ENCODE results near the gene OR51D1.

OR51D1 gene

DNA sequence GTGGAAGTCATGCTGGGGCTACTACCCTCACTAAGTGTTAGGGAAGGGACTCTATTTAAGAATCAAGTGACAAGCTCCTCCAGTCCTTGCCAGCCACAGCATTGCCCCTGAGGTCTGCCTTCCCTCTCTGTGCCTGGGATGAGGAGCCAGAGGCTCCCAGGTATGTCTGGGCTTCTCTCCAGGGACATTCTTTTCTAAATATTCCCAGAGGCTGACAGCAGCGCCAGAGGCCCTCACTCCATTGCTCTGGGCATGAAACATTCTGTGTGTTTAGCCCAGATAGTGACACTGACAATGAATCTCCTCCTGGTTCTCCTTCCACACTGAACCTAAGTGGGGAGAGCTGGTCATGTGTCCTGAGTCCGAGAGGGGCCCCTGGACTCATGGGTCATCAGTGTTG is 8.7 kb downstream of the OR51D1 start:
- no peak for DNase-seq

DNA sequence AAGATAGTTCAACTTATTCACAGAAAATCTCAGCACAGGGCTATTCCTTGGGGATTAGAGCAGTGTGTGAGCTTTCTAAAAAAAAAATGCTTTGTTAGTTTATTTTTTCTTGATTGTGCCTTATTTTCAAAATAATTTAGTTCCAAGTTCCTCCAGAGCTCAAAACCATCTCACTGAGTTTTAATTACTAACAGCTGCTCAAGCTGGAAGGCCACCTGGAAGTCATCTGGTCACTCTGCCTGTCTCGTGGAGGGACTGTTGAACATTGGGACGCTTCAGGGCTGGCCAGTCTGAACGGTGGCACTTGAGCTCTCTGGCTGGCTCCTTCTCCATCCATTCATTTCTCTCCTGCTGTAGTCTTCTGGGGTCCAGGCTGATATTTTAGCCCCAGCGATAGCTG is 10.5 kb downstream of the OR51D1 start:
- no peak for DNase-seq

DNA sequence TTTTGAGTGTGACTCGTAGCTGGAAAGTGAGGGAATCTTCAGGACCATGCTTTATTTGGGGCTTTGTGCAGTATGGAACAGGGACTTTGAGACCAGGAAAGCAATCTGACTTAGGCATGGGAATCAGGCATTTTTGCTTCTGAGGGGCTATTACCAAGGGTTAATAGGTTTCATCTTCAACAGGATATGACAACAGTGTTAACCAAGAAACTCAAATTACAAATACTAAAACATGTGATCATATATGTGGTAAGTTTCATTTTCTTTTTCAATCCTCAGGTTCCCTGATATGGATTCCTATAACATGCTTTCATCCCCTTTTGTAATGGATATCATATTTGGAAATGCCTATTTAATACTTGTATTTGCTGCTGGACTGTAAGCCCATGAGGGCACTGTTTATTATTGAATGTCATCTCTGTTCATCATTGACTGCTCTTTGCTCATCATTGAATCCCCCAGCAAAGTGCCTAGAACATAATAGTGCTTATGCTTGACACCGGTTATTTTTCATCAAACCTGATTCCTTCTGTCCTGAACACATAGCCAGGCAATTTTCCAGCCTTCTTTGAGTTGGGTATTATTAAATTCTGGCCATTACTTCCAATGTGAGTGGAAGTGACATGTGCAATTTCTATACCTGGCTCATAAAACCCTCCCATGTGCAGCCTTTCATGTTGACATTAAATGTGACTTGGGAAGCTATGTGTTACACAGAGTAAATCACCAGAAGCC is 17.5 kb downstream of the OR51D1 start:
- DNase-seq: no peak

DNA sequence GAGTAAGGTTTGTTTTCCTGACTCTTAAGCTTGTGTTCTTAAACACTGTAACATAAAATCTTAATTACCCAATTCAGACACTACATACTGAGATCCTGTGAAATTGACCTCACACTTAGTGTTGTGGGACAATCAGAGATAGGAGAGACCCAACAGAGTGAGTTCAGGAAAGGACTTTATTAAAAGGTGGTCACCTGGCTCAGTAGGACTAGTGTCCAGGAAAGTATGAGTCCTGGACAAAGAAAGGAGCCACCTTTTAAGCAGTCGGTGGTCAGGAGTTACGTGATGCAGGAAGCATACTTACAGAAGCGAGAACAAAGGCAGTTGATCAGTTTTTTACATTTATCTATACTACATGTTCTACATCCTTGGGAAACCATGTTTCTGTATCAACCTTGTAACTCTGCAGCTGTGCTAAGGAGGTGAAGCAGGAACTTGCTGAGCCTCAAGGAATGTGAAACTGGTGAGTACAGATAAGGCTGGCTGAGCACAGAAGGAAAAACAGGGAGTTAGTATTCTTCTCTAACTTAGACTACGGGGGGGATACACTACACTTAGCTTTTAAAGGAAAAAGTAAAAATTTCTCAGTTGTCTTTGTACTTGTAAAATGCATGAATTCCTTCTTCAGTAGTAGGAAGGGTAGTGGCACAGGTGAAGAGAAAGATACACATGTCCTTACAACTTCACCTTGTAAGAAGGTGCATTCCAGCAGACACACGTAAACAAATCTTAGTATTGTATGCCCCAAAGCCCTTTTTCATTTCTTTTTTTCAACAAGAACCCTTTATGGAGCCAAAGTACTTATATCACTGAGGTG is 21.6 kb downstream of the OR51D1 start:
- DNase-seq: no peak

DNA sequence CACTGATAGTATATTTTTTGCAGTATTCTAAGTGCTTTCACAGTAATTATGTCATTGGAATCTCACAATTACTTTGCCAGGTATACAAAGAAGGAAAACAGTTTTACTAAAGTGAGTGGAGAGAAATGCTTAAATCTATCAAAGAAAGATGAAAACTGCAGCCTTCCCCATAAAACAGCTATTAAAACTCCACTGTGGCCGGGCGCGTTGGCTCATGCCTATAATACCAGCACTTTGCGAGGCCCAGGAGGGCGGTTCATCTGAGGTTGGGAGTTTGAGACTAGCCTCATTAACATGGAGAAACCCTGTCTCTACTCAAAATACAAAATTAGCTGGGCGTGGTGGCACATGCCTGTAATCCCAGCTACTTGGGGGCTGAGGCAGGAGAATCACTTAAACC is 25.6 kb downstream of the OR51D1 start:
- no peak for DNase-seq

DNA sequence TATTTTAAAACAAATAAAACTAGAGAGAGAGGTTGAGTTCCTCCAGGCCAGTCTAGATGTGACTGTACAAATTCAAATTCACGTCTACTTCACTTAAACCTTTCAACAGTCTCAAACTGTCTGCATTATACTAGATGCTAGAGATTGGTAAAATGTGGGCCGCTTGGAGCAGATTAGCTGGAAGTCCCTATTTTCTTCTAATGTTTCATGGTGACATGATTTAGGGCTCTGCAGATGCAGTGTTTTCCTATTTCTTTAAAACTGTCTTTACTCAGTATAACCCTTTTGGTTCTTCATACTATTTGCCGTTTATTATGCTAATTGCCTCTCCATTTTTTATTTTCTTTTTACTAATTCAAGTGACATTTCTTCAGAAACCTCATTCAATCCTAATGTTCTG is 26.9 kb downstream of the OR51D1 start:
- no peak for DNase-seq

DNA sequence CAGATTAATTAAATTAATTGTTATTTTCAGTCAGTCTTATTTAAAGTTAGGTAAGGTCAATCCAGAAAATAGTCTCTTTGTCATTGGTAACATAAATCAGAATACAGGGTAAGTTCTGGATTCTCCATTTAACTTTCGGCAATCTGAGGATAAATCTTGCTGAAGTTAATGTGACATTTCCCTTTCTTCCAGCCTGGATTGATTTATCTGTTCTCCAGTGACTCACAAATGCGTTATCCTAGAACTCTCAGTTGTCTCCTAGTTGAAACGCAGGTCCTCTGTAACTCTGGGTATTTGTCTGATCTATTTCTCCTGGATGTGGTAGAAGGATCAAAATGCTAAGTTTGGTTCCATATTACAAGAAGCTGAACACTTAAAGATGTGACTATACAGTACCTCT is 27.5 kb downstream of the OR51D1 start:
- no peak for DNase-seq

DNA sequence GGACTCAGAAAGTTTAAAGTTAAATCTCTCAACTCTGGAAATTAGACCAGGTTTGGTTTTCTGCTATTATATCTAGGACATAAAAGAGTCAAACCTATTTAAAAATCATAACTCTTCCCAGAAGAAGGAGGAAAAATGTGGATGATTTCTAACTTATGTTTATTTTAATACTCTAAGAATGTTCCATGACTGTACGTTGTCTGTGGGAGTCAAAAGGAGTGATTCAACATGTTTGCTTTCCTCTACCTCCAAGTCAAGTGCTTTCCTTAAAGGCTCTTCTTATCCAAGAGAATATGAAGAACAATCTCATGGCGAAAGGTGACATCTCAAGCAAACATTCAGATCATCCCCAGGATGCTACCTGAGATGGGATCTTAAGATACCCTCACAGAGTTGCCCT is 28.1 kb downstream of the OR51D1 start:
- no peak for DNase-seq

DNA sequence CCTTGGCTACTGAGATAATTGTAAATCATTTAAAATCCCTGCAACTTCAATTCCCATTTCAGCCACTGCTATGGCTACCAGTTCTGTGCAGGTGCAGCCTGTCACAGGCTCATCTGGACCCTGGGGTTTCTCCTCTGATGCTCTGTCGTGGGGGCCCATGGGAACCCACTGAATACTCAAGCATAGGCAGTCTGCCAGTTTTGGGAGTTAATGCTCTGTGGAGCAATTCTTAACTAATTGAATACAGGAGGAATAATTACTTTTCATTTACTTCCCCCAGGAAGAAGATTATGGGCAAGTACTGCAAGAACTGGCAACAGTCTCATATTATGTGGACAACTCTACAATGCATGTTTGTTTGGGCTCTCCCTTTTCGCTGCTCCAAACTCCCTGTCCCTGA is 34.5 kb downstream of the OR51D1 start:
- DNase-seq: no peak

DNA sequence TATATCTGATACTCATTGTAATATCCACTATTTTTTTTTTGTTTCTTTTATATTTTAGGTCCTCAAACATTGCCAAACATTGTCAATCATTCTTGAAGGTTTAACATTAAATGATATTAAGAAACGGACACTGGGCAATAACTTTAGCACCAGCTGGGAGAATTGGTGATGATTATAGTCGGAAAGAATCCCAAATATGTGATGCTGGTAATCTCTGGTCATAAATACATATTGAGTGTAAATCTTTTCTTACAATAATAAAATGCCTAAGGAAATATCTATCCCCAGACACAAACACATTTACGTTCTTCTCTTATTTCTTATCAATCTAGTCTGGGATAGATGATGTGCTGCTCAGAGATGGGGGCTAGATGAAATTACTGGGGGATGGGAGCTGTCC is 35.2 kb downstream of the OR51D1 start:
- DNase-seq: no peak

DNA sequence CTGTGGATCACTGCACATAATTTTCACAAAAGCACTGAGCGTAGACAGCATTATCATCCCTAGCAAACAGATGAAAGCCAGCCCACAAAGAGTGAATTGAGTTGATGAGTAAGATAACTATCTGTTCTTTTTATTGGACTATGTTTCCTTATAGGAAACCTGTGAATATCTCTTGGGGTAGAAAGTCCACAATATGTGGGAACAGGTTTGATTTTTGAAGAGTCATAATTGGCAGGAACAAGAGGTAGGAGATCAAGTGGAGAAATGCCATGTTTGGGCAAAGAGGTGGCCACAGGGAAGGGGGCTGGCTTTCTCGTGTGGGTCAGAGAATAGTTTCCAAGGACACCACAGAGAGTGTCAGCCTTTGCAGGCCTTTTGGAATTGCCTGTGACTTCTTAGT is 36.5 kb downstream of the OR51D1 start:
- DNase-seq: no peak

DNA sequence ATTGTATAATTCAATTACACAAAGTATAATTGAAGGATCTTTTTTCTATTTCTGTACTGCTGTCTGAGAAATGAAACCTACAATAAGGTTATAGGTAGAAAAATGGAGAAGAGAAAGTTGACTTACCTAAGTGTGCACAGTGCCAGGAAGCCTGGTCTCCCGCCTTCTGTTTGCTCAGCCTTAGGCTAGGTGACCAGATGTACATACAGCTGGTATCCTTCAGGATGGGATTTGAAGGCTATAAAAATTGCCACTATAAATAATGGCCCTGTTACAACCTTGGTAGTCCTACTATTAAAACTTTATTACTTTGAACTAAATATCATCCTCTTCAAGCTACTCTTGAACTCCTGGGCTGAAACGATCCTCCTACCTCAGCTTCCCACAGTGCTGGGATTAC is 40.7 kb downstream of the OR51D1 start:
- DNase-seq: no peak

DNA sequence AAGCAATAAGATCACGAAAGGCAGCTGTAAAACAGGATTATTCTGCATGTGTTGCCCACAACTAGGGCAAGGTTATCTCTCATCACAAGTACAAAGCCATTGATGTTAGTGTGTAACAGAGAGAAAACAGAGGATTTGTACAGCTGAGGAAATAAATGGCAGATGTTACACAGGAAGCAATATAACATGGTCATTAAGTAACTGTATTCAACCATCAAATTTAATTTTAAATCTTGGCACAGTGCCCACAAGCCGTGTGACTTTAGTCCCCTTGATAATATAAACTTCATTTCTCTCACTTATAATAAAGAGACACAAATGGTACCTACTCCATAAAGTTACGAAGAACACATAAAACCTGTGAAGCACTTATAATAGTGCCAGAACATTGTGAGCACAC is 43.1 kb downstream of the OR51D1 start:
- DNase-seq: no peak

DNA sequence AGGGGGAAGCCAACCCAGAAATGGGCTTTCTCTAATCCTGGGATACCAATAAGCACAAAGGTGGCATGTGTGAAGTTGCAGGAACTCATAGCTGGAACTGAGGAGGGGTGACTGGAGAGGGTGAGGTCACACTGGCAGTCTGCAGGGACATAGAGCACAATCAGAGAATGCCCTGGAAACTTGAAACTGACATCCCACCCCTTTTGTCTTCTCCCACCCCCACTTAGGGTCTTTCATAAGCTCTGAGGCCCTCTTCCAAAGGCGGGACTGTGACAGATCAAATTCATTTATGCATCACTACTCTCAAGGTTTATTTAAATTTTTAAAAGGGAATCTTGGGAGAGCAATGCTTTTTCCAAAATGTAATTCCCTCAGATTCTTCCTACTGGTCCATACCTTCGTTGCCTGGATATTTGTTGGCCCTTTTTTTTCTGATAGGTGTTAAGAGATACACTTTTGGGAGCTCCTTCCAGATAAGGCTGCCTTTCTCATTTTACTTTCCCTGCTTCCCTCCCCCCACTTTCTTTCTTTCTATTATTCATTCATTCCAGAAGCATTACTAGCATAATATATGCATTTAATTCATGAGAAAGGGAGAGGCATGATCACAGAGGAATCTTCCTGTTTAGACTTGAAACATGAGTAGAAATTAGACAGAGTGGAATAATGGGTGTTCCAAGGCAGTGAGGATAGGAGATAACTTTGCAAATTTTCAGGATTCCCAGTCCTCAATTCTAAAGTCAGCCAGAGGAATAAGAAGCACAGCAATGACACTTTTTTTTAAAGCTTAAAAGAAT is 45.5 kb downstream of the OR51D1 start:
- DNase-seq: no peak

DNA sequence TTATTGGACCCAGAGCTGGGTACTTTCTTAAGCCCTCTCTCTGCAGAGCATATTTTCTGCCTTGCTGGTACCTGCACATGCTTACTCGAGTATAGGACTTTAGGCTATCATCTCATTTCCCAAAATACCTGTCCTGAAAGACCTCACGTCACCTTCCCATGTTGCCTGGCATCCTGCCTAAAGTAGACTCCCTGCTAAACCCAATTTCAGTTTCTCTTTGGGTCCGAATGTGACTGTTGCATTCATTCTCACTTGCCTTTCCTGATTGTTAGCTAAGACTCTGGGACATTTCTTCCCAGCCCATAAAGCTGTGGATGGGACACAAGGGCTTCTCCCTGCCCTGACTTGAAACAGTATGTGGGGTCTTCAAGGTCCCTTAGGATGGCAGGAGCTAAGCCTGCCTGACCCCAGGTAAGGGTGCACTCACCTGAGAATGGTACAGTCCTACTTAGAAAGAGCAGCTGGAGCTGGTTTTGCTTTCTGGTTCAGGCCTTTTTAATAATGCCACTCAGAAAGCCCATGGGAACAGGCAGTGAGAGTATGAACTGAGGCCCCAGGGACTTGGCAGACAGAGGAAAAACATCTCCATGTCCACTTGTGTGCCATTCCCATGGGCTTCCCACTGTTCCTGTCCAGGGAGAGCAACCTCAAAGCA is 47.5 kb downstream of the OR51D1 start:
- no peak for DNase-seq

Measured in CD4-positive, alpha-beta T cell treated with Interleukin-1 beta for 1 hour (primary cell).